ENCODE data around the gene AHRR. TPM values are rescaled to one million over a fixed set of nuclear protein-coding genes. Genes with fewer than 3 reads are reported as not detected.

The AHRR gene
- total RNA-seq, 2 donors from 2014 or later, result 1.9 to 2.1 TPM

DNA sequence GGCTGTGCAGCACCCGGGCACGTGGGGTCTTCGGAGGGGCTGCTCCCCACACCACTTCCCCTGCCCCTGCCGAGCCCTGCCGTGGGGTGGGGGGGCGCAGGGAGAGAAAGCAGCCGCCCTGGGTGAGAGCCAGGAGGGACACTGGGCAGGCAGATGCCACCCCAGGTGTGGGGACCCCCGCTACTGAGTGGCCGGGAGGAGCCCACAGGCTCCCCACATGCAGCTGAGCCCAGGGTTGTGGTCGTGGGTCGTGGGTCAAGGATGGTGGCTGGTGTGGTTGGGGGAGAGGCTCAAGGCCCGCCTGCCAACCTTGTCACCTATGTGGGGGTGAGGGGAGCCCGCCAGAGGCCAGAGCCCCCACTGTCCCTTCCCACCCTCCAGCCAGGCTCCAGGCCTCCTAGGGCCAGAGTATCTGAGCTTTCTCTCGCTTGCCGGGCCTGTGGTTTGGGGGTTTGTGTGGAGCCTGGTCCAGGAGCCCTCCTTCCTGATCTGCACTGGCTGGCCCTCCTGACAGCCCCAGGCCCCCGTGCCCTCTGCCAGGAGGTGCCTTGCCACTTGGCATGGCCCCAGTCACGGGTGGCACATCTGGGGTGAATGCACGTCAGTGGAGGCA, 157.0 kb downstream of the AHRR start:
- no peak for DNase-seq
- Histone ChIP-seq H3K36me3 (no peaks in the 10 kb centered on the region), H3K9ac (ENCODE audit: low read depth in 2 of 2, low read length in 2 of 2) (no peak overlapping the region), H3K27me3 (peaks cover 55% of the 10 kb centered on the region), H3K4me1 (peaks cover 4% of the 10 kb centered on the region), H3K4me3 (no peak overlapping the region), H3K27ac (no peak overlapping the region), H3K9me3 (no peaks in the 10 kb centered on the region)
- intact Hi-C loops (cut with DNase I), result loop anchor here (10.0 kb wide), 1 partner anchor 136 kb away; the partner anchor contains the start of gene CEP72
- TF ChIP-seq CTCF (IDR thresholded peaks at IDR 0.05), result no peak

DNA sequence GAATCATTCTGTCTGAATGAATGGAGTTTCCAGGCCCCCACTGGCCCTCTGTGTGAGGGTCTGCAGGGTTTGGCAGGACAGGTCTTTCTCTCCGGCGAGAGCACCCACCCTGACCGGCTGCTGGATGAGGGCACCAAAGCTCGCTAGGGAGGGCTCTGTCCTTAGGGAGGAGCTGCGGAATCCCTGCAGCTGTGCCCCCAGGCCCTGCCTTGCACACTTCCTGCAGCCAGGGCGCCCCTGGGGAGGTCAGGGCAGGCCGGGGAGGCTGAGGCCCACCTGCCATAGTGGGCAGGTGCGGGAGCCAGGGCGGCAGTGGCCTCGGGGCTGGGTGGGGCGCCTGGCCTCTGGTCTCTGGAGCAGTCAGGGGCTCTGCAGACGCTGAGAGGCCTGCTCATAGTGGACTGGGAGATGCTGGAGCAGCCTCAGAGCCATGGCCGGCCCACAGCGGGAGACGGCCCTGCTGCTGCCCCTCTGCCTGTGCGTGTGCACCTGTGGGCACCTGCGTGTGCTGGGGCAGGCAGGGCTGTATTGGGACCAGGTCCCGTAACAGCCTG, 157.5 kb downstream of the AHRR start:
- DNase-seq, result no peak
- intact Hi-C loops (cut with DNase I), result loop anchor here (10.0 kb wide), 1 partner anchor 136 kb away; the partner anchor contains the start of gene CEP72

DNA sequence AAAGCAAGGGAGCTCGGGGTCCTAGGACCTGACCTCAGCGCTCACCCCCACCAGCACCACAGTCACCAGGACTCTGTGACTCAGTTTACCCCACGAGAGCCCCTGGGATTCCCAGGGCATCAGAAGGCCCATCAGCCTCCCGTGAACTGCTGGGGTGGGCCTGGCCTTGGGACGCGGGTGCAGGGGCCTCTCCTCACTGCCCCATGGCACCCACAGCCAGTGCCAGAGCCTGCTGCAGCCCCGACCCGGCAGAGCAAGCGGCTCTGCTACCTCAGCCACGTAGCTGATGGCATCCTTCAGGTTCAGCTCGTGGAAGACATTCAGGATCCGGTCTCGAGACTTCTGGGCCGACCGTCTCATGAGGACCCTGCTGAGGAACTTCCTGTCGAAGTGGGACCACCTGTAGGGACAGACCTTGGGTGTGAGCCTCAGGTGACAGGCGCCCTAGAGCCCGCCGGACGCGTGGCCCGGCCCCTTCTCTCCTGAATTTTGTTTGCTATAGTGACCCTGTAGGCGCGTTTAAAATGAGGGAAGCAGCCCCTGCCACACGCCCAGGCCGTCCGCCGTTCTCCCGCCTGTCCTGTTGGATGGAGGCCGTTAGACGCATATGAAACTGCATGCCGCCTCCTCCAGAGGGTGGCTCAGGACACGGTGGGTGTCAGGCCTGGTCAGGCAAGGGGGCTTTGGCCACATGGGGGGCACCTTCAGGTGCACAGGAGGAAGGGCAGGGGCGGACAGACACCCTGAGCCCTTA, 158.2 kb downstream of the AHRR start:
- H3K27ac ChIP-seq, result no peak overlapping the region
- TF ChIP-seq CTCF (IDR thresholded peaks at IDR 0.05), result no peak
- intact Hi-C loops (cut with DNase I), result loop anchor here (10.0 kb wide), 1 partner anchor 135 kb away; the partner anchor contains the start of gene CEP72
- H3K4me1 ChIP-seq, result peaks cover 4% of the 10 kb centered on the region
- H3K27me3 ChIP-seq, result peaks cover 57% of the 10 kb centered on the region
- H3K9me3 ChIP-seq, result no peaks in the 10 kb centered on the region
- no peak for DNase-seq
- no peaks in the 10 kb centered on the region for H3K36me3 ChIP-seq
- no peak overlapping the region for H3K4me3 ChIP-seq
- no peak overlapping the region for H3K9ac ChIP-seq (ENCODE audit: low read depth in 2 of 2, low read length in 2 of 2)

More for the DNA sequence above, 157.5 kb downstream of the AHRR start:
- Histone ChIP-seq H3K9me3 (no peaks in the 10 kb centered on the region), H3K4me1 (peaks cover 4% of the 10 kb centered on the region), H3K27me3 (peaks cover 58% of the 10 kb centered on the region), H3K36me3 (no peaks in the 10 kb centered on the region), H3K27ac (no peak overlapping the region), H3K4me3 (no peak overlapping the region), H3K9ac (ENCODE audit: low read depth in 2 of 2, low read length in 2 of 2) (no peak overlapping the region)
- TF ChIP-seq CTCF (IDR thresholded peaks at IDR 0.05), result no peak

DNA sequence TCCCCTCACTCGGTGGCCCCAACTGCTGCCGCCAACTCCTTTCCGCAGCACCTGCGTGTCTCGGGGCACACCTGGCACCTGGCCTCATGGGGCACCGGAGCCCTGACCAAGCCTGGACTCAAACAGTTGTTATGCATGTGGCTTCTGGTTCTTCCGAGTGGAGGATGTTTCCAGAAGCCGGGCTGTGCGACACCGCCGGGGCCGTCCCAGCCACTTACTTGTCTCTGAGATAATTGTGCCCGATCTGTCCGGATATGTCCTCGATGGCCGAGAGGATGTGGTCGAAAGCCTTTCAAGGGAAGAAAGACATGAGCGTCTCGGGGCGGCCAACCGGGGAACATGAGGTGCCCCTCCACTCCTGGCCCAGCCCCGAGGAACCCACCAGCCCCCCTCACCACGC, 159.8 kb downstream of the AHRR start:
- Histone ChIP-seq H3K9me3 (no peaks in the 10 kb centered on the region), H3K27ac (no peak overlapping the region), H3K4me1 (no peaks in the 10 kb centered on the region), H3K36me3 (no peaks in the 10 kb centered on the region), H3K27me3 (peaks cover 46% of the 10 kb centered on the region), H3K9ac (ENCODE audit: low read depth in 2 of 2, low read length in 2 of 2) (no peak overlapping the region), H3K4me3 (no peak overlapping the region)
- intact Hi-C loops (cut with DNase I), result no loop called here
- no peak for TF ChIP-seq CTCF (IDR thresholded peaks at IDR 0.05)
- DNase-seq, result no peak

DNA sequence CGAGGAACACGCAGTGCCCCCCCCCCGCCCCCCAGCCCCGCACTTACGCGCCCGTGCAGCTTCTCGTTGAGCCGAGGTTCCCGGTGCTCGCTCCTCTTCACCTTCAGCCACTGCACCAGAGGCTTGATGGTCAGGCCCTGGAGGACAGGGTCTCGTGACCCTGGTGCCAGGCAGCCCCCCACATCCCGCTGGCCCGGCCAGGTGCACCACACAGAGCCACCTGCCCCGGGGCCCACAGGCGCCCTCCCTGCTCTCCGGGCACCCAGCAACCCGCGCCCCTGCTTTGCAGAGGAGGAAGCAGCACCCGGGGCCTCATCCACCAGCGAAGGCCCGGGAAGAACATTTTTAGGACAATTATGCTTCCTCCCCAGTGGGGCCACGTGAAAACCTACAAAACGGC, 160.5 kb downstream of the AHRR start:
- no peak for DNase-seq
- TF ChIP-seq CTCF (IDR thresholded peaks at IDR 0.05), result no peak
- no peak overlapping the region for H3K9ac ChIP-seq (ENCODE audit: low read depth in 2 of 2, low read length in 2 of 2)
- H3K4me3 ChIP-seq, result no peak overlapping the region
- intact Hi-C loops (cut with DNase I), result no loop called here
- H3K9me3 ChIP-seq, result no peaks in the 10 kb centered on the region
- no peaks in the 10 kb centered on the region for H3K4me1 ChIP-seq
- H3K36me3 ChIP-seq, result no peaks in the 10 kb centered on the region
- no peak overlapping the region for H3K27ac ChIP-seq
- H3K27me3 ChIP-seq, result peaks cover 39% of the 10 kb centered on the region

Measured in colonic mucosa (tissue), 4 donors.